ENCODE data around the gene IMP3. TPM values are rescaled to one million over a fixed set of nuclear protein-coding genes. Genes with fewer than 3 reads are reported as not detected.
"Not testable (repeated sequence)": the region's sequence is repeated elsewhere in the genome, so short reads cannot be mapped to it uniquely, and the experiment has no call there.

The IMP3 gene, protein sequence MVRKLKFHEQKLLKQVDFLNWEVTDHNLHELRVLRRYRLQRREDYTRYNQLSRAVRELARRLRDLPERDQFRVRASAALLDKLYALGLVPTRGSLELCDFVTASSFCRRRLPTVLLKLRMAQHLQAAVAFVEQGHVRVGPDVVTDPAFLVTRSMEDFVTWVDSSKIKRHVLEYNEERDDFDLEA
- polyA plus RNA-seq (58.1 to 90.0 TPM (median 70.4 TPM) in 3 replicates), polyA minus RNA-seq (15.5 to 28.5 TPM (median 16.7 TPM) in 3 replicates)
- polyA plus RNA-seq (2011; ENCODE audit: low read depth): 20.9 TPM
- polyA plus RNA-seq (2011; cell fraction: cytosol; rRNA removed): 58.1 and 74.0 TPM in 2 replicates
- polyA plus RNA-seq (2011; cell fraction: nucleus; rRNA removed): 48.6 and 51.6 TPM in 2 replicates
- polyA plus RNA-seq (2012; ENCODE audit: low replicate concordance): 67.8 and 84.1 TPM in 2 replicates
- polyA minus RNA-seq (2011; cell fraction: cytosol; rRNA and poly(A)+ RNA removed): 92.7 TPM
- 13.5 and 14.4 TPM in 2 replicates for polyA minus RNA-seq (2011; cell fraction: nucleus; rRNA and poly(A)+ RNA removed)

DNA sequence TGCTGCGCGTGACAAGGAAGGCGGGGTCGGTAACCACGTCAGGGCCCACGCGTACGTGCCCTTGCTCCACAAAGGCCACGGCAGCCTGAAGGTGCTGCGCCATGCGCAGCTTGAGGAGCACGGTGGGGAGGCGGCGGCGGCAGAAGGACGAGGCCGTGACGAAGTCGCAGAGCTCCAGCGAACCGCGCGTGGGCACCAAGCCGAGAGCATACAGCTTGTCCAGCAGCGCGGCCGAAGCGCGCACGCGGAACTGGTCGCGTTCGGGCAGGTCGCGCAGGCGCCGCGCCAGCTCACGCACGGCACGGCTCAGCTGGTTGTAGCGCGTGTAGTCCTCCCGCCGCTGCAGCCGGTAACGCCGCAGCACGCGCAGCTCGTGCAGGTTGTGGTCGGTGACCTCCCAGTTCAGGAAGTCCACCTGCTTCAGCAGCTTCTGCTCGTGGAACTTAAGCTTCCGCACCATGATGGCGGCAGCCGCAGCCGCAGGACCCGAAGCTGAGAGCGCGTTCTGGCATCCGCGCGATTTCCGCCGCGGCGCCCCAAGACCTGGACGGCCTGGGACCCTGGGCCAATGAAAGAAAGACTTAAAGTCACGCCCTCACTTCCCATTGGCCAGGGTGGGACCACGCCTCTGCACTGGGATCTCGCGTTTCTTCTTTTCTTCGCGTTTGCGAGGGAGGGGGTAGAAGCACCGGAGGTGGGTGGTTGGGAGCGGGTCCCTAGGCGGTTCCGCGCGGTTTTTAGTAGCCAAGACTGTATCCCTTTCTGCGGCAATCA, at the start of gene IMP3:
Gene IMP3, minus strand, starts transcription at position 516 of the 774 bp plus-strand sequence. Its CDS starts 56 bp downstream, at position 460.
- Histone ChIP-seq H3K4me3 (ENCODE audit: control insufficient read depth in 2 of 3, extremely low read depth in 1 of 3, insufficient read depth in 2 of 3, low read depth in 1 of 3, low read length in 3 of 3) (peak within 1 kb of the TSS; percentile 68 to 99 (median 96)), H3K27ac (ENCODE audit: control insufficient read depth, insufficient read depth, low read length) (peak within 1 kb of the TSS; percentile 93), H3K4me1 (ENCODE audit: control insufficient read depth, extremely low read depth, insufficient read depth, low read length) (peaks cover 10% of the 10 kb centered on the region), H4K20me1 (ENCODE audit: control insufficient read depth, extremely low read depth, insufficient read depth, low read length) (peaks cover 9% of the 10 kb centered on the region), H2AFZ (ENCODE audit: control insufficient read depth, low read length) (peak within 1 kb of the TSS; percentile 84), H3K27me3 (ENCODE audit: control insufficient read depth, extremely low read depth, insufficient read depth, low read length) (no peaks in the 10 kb centered on the region), H3K9ac (ENCODE audit: control insufficient read depth, extremely low read depth, insufficient read depth, low read length) (peak within 1 kb of the TSS; percentile 94), H3K9me3 (ENCODE audit: control insufficient read depth, low read depth, low read length) (no peaks in the 10 kb centered on the region), H3K36me3 (ENCODE audit: control insufficient read depth in 2 of 2, extremely low read depth in 1 of 2, insufficient read depth in 2 of 2, low read length in 2 of 2) (peaks cover 0 to 3% of the 10 kb centered on the region in 2 experiments), H3K4me2 (ENCODE audit: control insufficient read depth, extremely low read depth, insufficient read depth, low read depth, low read length) (peak within 1 kb of the TSS; percentile 100), H3K9me1 (ENCODE audit: control insufficient read depth, extremely low read depth, insufficient read depth, low read length) (no peaks in the 10 kb centered on the region), H3K79me2 (ENCODE audit: control insufficient read depth, insufficient read depth, low read length) (peaks cover 34% of the 10 kb centered on the region)
- DNase-seq (ENCODE audit: low read depth, low spot score) (peak; percentile 80), FAIRE-seq (peak; percentile 57)
- no peak for TF ChIP-seq EZH2 (IDR thresholded peaks at IDR 0.05; ENCODE audit: low read length)
- TF ChIP-seq, protein P1, sequence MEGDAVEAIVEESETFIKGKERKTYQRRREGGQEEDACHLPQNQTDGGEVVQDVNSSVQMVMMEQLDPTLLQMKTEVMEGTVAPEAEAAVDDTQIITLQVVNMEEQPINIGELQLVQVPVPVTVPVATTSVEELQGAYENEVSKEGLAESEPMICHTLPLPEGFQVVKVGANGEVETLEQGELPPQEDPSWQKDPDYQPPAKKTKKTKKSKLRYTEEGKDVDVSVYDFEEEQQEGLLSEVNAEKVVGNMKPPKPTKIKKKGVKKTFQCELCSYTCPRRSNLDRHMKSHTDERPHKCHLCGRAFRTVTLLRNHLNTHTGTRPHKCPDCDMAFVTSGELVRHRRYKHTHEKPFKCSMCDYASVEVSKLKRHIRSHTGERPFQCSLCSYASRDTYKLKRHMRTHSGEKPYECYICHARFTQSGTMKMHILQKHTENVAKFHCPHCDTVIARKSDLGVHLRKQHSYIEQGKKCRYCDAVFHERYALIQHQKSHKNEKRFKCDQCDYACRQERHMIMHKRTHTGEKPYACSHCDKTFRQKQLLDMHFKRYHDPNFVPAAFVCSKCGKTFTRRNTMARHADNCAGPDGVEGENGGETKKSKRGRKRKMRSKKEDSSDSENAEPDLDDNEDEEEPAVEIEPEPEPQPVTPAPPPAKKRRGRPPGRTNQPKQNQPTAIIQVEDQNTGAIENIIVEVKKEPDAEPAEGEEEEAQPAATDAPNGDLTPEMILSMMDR (optimal IDR thresholded peaks at IDR 0.05 in 1 of 3, IDR thresholded peaks at IDR 0.05 in 1 of 3, conservative IDR thresholded peaks at IDR 0.05 in 1 of 3; ENCODE audit: extremely low read depth in 1 of 3, insufficient read depth in 2 of 3, low read length in 3 of 3): no peak
- dilution Hi-C loops (cut with MboI; ENCODE audit: extremely low pct_ligation_motif_present, low sequenced_read_pairs): no loop called here

DNA sequence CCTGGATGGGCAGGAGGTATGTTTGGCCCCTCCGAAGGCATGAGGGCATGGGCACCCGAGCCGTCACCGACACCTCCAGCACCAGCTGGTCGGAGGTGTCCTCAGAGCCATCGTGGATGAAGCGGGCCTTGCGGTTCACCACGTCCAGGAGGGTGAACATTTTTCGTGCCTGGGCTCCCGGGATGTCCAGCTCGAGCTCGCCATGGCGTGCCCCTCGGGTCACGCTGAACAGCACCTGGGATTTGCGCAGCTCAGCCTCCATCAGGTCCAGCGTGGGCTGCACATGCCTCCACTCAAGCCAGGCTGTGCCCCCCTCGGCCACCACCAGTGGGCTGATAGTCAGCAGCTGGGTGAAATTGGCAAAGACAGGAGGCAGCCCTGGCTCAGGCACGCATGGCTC, 49.4 kb upstream of the IMP3 start:
- H3K4me2 ChIP-seq (ENCODE audit: control insufficient read depth, extremely low read depth, insufficient read depth, low read depth, low read length); H3K27me3 ChIP-seq (ENCODE audit: control insufficient read depth, extremely low read depth, insufficient read depth, low read length); H4K20me1 ChIP-seq (ENCODE audit: control insufficient read depth, extremely low read depth, insufficient read depth, low read length); DNase-seq (ENCODE audit: low read depth, low spot score); H3K9me3 ChIP-seq (ENCODE audit: control insufficient read depth, low read depth, low read length); H3K9me1 ChIP-seq (ENCODE audit: control insufficient read depth, extremely low read depth, insufficient read depth, low read length); H3K9ac ChIP-seq (ENCODE audit: control insufficient read depth, extremely low read depth, insufficient read depth, low read length); dilution Hi-C loops (cut with MboI; ENCODE audit: extremely low pct_ligation_motif_present, low sequenced_read_pairs); H3K27ac ChIP-seq (ENCODE audit: control insufficient read depth, insufficient read depth, low read length); H3K79me2 ChIP-seq (ENCODE audit: control insufficient read depth, insufficient read depth, low read length); H3K36me3 ChIP-seq (ENCODE audit: control insufficient read depth in 2 of 2, extremely low read depth in 1 of 2, insufficient read depth in 2 of 2, low read length in 2 of 2); H2AFZ ChIP-seq (ENCODE audit: control insufficient read depth, low read length); FAIRE-seq; H3K4me3 ChIP-seq (ENCODE audit: control insufficient read depth in 2 of 3, extremely low read depth in 1 of 3, insufficient read depth in 2 of 3, low read depth in 1 of 3, low read length in 3 of 3): not testable (repeated sequence)
- peaks cover 13% of the 10 kb centered on the region for H3K4me1 ChIP-seq (ENCODE audit: control insufficient read depth, extremely low read depth, insufficient read depth, low read length)
